ENCODE results near the gene CD79B. TPM values are rescaled to one million over a fixed set of nuclear protein-coding genes. Genes with fewer than 3 reads are reported as not detected.
"Not testable (repeated sequence)": the region's sequence is repeated elsewhere in the genome, so short reads cannot be mapped to it uniquely, and the experiment has no call there.

CD79B gene
- total and polyA plus RNA-seq, 10 of the 15 experiments (the other 5 are each of a cell fraction or from before 2014, with no cell fraction given): 17.5 to 148 (median 79.1) TPM

GRCh38 chr17:63903787-63904201 is 28.3 kb downstream of the CD79B start:
- H2AFZ ChIP-seq (ENCODE audit: control insufficient read depth, low read depth, low read length); H3K9ac ChIP-seq (ENCODE audit: control insufficient read depth, insufficient read depth, low read length); DNase-seq (ENCODE audit: low read depth, low spot score); H3K27ac ChIP-seq (ENCODE audit: control insufficient read depth, insufficient read depth); H3K36me3 ChIP-seq (ENCODE audit: control insufficient read depth in 2 of 2, insufficient read depth in 2 of 2, low read length in 1 of 2); in situ Hi-C loops (cut with MboI); H3K4me3 ChIP-seq; H3K4me1 ChIP-seq (ENCODE audit: control insufficient read depth, insufficient read depth, low read length); H3K79me2 ChIP-seq (ENCODE audit: control insufficient read depth, insufficient read depth, low read length); H3K27me3 ChIP-seq (replicated peaks in 1 of 2; ENCODE audit: control insufficient read depth in 2 of 2, insufficient read depth in 2 of 2, low read length in 1 of 2); BruUV-seq (replicated peaks); H3K9me3 ChIP-seq (replicated peaks; ENCODE audit: control insufficient read depth, insufficient read depth, low read length); H4K20me1 ChIP-seq (ENCODE audit: control insufficient read depth, insufficient read depth); H3K4me2 ChIP-seq (ENCODE audit: control insufficient read depth, insufficient read depth); intact Hi-C loops (cut with micrococcal nuclease; ENCODE audit: unreplicated experiment): not testable (repeated sequence)
- CTCF ChIA-PET: interaction anchor here (0.6 to 6.0 kb wide), 19 partner anchors 9 to 387 kb away, joined by 3 to 49 read pairs (median 6); partner anchors contain the start of gene GH1
- RAD21 ChIA-PET (ENCODE audit: unreplicated experiment): interaction anchor here (0.7 to 2.9 kb wide), 6 partner anchors 43 to 230 kb away, joined by 3 to 8 read pairs (median 4); no protein-coding TSS in a partner anchor
- ATAC-seq: peak; percentile 75
- peak; percentile 96 for FAIRE-seq
- POLR2A ChIA-PET: interaction anchor here (0.7 kb wide), 1 partner anchor 115 kb away, joined by 3 read pairs; no protein-coding TSS in a partner anchor
- WGBS (ENCODE audit: insufficient coverage, insufficient replicate concordance, low lambda C conversion rate, missing lambda C conversion rate): 10% methylated on average over 5 of the region's 5 CpGs
- peak in 2 of 3 experiments; percentile 16 to 17; a peak in 3 of 6 replicates for TF ChIP-seq CTCF (IDR thresholded peaks at IDR 0.05 in 2 of 3, conservative IDR thresholded peaks at IDR 0.05 in 1 of 3; ENCODE audit: control insufficient read depth in 2 of 3, extremely low read depth in 1 of 3, insufficient read depth in 1 of 3, low read depth in 3 of 3, low read length in 3 of 3)
- SMC1A ChIA-PET (ENCODE audit: uncharacterized antibody, unreplicated experiment): interaction anchor here (1.2 to 2.9 kb wide), 5 partner anchors 8 to 229 kb away, joined by 3 to 19 read pairs (median 4); no protein-coding TSS in a partner anchor

- ChIA-PET POLR2A (interaction anchor here (0.7 kb wide), 1 partner anchor 173 kb away, joined by 4 read pairs; no protein-coding TSS in a partner anchor), SMC1A (ENCODE audit: uncharacterized antibody, unreplicated experiment) (interaction anchor here (0.6 to 2.9 kb wide), 5 partner anchors 39 to 231 kb away, joined by 4 to 19 read pairs (median 6); no protein-coding TSS in a partner anchor), RAD21 (ENCODE audit: unreplicated experiment) (interaction anchor here (2.9 kb wide), 1 partner anchor 127 kb away, joined by 8 read pairs; no protein-coding TSS in a partner anchor), CTCF (interaction anchor here (0.6 to 6.0 kb wide), 23 partner anchors 11 to 1797 kb away, joined by 3 to 49 read pairs (median 5); no protein-coding TSS in a partner anchor)
- H2AFZ ChIP-seq (ENCODE audit: control insufficient read depth, low read depth, low read length); BruUV-seq (replicated peaks); H3K4me2 ChIP-seq (ENCODE audit: control insufficient read depth, insufficient read depth); H3K9me3 ChIP-seq (replicated peaks; ENCODE audit: control insufficient read depth, insufficient read depth, low read length); H3K4me1 ChIP-seq (ENCODE audit: control insufficient read depth, insufficient read depth, low read length); FAIRE-seq; H3K4me3 ChIP-seq; DNase-seq (ENCODE audit: low read depth, low spot score); H3K36me3 ChIP-seq (ENCODE audit: control insufficient read depth in 2 of 2, insufficient read depth in 2 of 2, low read length in 1 of 2); ATAC-seq; H3K9ac ChIP-seq (ENCODE audit: control insufficient read depth, insufficient read depth, low read length); H3K27me3 ChIP-seq (replicated peaks in 1 of 2; ENCODE audit: control insufficient read depth in 2 of 2, insufficient read depth in 2 of 2, low read length in 1 of 2); in situ Hi-C loops (cut with MboI); intact Hi-C loops (cut with micrococcal nuclease; ENCODE audit: unreplicated experiment); H3K79me2 ChIP-seq (ENCODE audit: control insufficient read depth, insufficient read depth, low read length); H3K27ac ChIP-seq (ENCODE audit: control insufficient read depth, insufficient read depth); H4K20me1 ChIP-seq (ENCODE audit: control insufficient read depth, insufficient read depth): not testable (repeated sequence)
- WGBS (ENCODE audit: insufficient coverage, insufficient replicate concordance, low lambda C conversion rate, missing lambda C conversion rate): 60% methylated on average over 2 of the region's 2 CpGs
These were observed 30.2 kb downstream of the CD79B start for GRCh38 chr17:63901971-63902370.

Measured in GM12878 (cell line).